ENCODE measurements around the gene SMIM28. TPM values are rescaled to one million over a fixed set of nuclear protein-coding genes. Genes with fewer than 3 reads are reported as not detected.
"Not testable (repeated sequence)": the region's sequence is repeated elsewhere in the genome, so short reads cannot be mapped to it uniquely, and the experiment has no call there.

The SMIM28 gene
- polyA plus RNA-seq, 1 donor: not detected

DNA sequence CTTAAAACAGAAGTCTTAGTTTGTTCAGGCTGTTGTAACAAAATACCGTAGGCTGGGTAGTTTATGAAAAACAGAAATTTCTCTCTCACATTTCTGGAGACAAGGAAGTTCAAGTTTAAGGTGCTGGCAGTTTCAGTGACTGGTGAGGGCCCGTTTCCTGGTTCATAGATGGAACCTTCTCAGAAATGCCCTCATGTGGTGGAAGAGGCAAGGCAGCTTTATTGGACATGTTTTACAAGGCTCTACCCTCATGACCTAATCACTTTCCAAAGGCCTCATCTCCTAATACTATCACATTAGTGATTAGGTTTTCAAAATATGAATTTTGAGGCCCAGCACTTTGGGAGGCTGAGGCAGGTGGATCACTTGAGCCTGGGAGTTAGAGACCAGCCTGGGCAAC, 28.7 kb downstream of the SMIM28 start:
- DNase-seq: no peak

DNA sequence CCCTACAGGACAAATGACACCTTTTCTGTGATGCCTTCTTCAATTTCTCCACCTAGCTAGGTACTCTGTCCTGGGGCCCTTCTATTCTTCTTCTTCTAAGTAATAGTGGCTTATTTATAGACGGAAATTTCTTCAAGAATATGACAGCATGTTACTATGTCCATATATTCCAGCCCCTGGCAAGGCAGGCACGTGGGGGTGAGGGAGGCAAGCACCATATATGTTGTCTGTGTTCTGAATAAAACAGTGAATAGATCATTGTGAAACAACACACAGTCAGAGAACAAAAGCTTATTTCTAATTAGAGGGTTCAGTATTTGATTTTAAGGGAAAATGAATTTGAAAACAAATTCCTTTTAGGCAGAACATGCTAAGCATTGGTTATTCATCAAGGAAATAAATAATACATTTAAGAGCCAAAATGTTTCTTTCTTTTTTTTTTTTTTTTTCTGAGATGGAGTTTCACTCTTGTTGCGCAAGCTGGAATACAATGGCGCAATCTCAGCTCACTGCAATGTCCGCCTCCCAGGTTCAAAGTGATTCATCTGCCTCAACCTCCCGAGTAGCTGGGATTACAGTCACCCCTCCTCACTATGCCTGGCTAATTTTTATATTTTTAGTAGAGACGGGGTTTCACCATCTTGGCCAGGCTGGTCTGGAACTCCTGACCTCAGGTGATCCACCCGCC, 32.5 kb downstream of the SMIM28 start:
- no peak for DNase-seq

DNA sequence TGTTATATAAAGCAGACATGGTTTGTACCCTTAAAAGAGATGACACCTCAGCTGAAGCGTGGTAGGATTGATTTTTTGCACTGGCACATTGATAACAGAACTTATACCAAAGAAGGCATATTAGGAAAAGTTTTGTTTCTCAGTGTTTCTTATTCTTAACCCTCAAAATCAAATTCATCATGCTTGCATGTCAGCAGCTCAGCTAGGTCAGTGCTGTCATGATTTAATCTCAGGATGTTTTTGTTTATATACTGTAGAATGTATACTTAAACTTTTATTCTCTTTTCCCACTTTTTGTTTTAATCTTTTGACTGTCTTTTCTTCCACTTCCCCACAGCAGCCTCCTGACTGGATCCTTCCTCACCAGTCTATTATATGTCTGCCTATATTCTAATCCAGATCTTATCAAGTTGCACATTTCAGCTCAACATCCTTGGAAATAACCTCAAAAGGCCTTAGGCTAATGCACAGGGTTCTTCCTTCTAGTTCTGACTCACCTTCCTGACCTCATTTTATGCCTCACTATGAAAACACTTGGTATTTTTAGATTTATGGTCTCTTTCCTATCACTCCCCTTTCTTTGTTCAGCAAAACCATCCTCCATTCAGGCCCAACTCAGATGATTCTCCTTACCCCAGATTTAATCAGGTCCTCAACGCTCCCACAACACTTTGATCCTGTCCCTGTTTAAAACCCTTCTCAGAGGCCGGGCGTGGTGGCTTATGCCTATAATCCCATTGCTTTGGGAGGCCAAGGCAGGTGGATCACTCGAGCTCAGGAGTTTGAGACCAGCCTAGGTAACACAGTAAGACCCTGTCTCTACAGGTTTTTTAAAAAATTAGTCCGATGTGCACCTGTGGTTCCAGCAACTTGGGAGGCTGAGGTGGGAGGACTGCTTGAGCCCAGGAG, 33.5 kb downstream of the SMIM28 start:
- no peak for DNase-seq

DNA sequence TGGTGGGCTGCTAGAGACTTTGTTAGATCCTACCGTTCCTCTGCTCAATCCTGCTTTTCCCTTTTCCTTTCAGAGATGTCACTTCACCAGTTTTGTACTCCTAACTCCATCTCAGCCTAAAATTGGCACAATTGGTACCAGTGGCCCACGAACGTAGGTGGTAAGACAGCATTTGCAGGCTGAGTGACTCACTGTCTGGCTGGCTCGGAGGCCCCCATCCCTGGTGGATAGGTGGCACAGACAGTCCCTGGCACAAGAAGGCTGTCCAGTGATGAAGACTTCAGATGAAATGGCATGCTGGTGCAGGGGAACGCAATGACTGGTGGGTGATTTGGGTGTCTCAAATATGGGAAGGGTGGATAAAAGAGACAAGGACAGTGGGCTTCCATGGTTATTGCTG, 37.4 kb downstream of the SMIM28 start:
- DNase-seq: no peak

DNA sequence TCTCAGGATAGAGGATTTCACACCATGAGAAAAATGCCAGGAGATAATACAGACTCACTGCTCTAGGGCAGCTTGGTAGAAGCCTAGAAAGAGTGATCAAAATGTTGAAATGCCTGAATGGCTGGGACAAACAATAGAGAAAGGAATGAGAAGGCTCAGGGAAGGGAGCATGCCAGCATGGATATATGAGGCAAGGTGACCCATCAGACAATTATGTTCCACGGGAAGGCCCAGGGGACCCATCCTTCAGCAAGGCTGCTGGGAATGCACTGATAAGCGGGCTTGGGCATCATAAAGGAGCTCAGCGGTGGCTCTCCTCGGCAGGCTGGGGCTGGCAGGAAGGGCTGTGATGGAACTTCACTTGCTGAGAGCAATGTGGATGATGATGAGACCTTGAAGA, 38.5 kb downstream of the SMIM28 start:
- DNase-seq: no peak

DNA sequence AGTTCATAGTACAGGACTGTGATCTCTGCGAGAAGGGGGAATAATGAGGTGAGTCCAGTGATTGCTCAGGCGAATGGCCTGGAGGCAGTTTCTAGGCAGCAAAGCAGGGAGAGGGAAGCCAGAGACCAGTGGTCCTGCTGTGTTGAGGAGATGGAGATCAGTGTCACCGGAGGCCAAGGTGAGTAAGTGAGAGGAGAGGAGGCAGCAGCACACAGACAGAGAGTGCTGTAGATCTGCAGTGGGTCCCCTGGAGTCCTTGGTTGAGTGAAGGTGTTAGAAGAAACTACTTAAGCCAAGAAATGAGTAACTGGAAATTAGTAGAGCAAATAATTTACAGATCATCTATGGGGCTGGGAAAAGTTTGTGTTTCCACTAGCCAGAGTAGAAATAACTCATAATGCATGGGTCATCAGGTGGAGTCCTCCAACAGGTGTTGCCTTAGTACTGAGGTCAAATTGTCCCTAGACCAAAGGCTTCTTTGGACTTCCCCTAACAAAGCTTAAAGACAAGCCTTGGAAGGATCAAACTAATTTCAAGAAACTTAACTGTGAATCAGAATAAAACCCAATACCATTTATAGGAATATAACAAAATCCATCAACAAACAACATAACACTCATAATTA, 39.9 kb downstream of the SMIM28 start:
- DNase-seq: no peak

DNA sequence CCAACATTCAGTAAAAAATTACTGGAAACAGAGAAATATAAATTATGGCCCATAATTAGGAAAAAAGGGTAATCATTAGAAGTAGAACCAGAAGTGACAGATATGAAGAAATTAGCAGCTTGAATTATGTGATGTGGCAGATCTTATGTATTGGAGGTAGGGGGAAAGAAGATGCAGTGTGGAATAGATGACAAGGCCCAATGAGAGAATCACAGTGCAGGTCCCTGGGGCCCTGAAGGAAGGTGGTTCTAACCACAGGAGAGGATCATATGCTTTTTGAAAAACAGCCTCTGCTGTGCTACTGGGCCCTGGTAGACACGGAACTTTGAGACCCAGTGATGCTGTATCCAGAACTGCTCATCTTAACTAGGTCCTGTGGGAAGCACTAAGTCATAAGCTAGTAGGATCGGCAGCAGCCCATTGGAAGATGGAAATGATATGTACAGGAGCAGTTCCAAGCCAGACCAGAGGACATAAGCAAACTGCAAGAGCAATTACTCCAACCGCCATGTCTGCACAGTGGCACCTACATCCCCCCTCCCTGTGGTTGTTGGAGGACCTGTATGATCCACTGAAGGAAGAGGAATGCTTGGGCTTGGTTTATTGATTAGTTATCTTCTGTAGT, 40.5 kb downstream of the SMIM28 start:
- DNase-seq: no peak

DNA sequence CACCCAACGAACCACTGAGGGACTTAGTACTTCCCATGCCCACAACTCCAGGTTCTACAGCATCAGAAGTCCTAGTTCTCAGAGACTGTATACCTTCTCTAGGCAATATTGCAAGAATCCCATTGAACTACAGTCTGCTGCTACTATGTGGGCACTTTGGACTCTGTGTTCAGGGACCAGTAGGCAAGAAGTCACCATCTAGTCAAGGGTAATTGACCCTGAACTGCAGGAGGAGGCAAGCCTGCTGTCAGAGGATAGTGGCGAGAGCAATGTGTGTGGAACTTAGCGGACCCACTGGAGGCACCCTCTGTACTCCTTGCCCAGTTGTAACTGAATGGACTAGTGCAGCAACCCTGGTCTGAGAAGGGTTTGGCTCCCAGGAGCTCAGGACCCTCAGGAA, 42.1 kb downstream of the SMIM28 start:
- no peak for DNase-seq

DNA sequence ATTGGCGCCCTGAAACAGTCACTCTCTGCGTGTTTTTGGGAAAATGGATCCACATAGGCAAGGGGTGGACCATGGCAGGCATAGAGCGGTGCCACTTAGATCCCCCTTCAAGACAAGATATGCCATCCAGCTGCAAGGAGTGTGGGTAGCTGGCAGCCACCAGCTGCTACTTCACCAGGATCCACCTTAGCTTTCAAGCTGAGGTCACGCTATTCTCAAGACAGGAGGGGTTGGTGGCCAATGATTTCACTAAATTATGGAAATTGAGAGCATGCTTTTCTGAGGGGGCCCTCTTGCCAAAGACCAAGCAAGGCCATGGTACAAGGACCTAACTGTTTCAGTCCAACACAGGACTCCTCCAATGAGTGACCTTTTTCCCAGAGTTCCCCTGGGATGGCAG, 42.7 kb downstream of the SMIM28 start:
- no peak for DNase-seq

DNA sequence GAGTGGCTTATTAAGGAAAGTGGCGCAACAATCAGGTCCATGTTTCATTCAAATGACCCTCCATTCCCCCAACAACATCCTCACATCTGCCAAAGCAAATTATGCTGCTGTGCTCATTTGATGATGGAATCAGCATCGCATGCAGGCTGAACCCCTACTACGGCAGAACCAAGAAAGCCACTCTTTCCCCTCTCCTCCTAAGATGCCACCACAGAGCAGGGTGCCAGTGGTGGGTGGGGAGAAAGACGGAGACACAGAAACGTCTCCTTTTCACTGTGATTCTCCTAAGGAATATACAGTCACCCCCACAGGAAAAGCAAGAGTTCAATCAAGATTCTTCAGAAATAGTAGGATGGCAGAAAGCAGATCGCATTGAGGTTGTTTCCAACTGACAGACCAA, 43.4 kb downstream of the SMIM28 start:
- DNase-seq: no peak

DNA sequence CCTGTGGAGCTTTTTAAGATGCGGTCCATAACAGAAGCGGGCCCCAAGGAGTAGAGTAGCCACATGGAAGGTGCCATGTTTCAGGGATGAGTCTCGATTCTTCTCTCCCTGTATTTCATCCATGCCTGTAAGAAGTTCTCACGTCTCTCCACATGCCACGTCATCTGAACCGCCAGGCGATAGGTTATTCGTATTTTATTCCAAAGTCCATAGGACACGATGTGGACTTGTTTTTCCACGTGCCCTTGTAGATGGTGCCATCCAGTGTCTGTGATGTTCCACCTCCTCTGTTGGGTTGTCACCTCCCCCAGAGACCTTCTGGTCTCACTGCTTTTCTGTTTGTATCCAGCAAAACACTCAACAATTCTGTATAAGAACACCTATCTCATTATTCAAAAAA, 43.9 kb downstream of the SMIM28 start:
- no peak for DNase-seq

DNA sequence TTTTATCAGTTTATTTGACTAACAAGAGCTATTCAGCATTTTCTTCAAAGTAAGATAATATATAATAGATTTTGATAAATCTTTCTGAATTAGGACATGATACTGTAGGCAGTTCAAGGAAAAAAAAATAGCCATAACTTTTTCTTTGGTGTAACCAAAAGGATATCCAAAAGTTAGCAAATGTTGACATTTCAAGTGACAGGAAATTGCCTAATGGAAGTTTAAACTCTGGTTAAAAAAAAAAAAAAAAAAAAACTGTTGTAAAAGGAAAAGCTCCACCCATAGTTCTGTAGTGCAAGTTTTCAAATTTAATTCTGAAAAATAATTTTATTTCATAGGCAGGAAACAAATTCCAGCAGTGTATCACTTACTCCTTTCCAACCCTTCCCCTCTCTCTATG, 45.2 kb downstream of the SMIM28 start:
- DNase-seq: no peak

DNA sequence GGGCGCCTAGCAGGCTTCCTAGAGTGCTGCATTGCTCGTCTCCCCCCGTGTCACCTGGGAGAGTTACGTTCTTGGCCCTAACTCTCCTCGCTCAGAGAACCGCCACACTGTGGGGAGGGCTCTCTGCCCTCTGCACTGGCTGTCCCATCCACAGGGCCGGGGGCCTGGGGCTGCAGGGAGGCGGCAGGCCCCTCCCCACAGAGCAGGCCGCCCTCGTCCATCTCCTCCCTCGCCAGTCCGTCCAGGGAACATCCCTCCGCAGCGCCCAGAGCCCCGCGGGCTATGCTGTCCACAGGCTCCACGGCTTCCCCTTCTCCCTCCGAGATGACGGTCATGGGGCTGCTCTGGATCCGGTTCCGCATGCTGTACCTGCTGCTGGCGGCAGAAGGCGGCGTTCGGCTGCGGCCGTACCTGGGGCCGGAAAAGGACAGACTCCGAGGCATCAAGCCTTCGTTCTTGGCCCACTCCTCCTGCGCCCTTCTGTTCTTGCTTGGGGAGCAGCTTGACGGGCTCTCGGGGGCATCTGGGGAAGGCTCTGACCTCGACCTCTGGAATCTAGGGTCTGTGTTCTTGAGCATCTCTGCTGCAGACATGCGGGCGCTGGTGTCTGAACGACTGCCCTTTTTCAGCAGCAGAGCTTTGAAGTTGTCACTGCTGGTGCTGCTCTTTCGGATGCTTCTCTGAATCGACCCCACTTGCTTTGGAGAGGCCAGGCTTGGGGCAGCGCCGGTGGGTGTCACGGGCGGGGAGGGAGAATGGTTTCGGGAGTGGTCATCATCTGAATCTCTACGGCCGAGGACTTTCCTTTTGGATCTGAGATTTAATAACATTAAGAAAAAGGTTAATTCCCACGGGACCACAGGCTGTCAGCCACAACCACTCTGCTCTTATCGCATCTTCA, 46.5 kb downstream of the SMIM28 start:
- no peak for DNase-seq

DNA sequence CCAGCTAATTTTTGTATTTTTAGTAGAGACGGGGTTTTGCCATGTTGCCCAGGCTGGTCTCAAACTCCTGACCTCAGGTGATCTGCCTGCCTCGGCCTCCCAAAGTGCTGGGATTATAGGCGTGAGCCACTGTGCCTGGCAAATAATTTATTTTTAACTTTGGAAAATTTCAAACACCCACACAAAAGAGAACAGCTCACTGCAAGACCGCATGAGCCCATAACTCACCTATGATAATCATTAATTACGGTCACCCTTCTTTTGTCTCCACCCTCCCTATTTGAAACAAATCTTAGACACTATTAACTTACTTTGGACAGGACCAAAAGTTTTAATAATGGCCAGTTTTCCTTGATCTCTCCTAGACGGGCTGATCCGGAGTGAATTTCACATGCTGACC, 47.6 kb downstream of the SMIM28 start:
- DNase-seq: not testable (repeated sequence)

DNA sequence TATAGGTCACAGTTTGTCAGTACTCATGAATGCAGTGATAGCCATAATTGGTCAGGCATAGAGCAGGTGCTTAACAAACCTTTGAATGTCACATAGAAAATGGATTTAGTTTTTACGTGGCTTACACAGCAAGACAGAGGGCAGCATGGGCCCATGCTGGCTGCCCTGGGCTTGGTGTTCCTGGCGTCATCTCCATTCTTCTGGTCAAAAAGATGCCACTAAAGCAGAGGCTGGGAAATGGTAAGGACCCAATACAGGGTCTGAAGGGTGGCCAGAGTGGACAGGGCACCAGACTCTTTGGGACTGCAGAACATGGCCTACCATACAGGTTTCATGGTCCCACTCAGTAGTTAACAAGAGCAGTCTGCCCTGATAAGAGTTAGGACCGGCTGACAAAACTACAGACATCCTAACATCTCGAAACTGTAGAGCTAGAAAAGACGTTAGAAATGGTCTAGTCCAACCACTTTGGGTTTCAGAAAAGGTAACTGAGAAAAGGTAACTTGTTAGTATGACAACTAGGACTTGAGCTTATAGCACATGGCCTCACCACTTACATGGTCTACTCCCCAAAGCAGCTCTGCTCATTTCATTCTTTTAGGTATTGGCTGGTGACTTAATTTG, 48.9 kb downstream of the SMIM28 start:
- no peak for DNase-seq

DNA sequence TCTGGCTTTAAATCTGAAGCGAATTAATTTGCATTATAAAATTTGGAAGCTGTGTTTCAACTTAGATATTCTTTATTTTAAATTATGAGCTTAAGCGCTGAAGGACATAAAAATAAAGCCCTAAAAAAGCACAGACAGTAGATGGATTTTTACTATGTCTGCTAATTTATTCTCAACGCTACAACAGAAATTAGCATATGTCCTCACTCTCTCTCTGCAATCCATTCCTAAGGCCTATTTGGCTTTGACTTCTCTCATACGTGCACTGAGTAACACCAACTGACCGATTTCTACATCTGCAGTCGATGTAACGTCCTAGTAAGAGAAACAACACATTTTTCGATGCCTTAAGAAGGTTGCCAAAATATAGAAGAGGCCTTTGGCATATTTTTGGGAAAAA, 50.0 kb downstream of the SMIM28 start:
- no peak for DNase-seq

DNA sequence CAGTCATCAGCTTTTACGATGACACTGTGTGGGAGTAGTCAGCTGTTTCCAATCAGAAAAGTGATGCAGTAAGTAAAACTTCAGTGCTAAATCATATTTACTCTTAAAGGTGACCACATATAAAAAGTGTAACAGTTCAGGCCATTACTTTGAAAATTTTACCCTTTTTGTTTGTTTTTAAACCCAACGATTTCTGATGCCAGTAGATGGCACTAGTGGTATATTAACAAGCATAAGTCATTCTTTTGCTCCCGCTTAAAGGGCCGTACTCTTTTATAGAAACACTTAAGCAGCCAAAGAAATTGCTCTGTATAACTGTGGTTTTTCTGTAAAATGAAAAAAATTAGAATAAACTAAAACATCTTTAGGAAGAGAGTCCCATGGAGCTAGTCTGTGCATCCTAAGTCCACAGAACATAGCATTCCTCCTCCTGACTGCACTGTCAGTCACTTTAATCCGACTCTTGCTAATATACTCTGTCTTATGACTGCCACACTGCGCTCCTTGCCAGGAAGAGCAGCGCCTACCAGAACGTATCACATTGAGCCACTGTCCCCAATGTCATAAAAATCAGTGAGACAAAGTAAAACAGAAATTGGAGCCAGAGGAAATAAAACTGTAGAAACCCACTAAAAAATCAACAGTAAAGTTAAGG, 51.4 kb downstream of the SMIM28 start:
- DNase-seq: peak; percentile 49

DNA sequence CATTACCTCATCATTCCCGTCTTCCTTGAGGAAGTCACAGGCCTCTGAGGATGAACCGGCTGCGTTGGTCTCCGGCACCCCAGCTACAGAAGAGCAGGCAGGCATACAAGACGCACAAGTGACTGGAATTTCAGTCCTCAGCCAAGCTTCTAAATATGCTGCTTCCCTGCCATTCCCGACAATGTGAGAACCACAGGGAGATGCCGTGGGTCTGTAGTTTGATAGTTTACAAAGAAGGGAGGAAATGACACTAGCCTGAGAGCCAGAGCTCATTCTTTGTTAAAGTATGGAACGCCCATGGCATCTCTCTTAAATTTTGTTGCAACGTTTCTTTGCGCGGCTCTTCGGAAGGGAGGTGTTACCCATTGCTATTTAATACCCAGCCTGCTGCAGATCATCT, 52.1 kb downstream of the SMIM28 start:
- no peak for DNase-seq

DNA sequence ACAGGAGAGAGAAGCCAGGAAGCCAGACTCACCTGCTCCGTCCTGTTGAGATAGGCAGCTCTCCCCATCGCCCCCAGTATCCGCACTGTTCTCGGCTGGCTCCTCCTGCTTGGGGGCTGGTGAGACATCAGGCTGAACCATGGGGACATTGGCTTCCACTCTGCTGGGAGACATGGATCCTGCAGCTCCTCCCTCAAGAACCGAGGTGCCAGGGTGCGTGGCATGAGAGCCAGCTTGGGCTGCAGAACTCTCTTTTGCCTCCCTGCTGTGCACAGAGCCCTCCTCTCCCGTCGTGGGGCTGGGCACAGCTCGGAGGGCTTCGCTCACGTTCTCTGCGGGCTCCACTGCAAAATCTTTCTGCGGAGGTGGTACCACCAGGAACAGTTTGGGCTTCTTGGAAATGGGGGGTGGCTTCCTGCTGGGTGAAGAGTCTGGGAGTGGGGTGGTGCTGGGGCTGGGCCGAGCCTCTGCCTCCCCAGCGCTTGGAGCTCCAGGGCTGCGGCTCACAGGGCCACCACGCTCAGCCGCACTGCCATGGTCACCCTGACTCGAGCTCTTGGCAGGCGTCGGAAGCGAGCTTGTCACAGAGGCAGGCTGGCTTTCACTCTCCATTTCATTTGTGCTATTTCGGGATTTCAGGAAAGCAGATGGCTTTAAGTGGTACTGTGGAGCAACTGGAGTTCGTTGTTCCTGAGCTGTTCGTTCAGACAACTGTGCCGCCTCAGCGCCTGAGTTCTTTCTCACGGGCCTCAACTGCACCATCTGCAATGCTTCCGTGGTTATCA, 52.8 kb downstream of the SMIM28 start:
- DNase-seq: no peak

All from hindlimb muscle (tissue), 1 donor.